ENCODE results near the gene ARSG. TPM values are rescaled to one million over a fixed set of nuclear protein-coding genes. Genes with fewer than 3 reads are reported as not detected.

The ARSG gene
- total RNA-seq (10.3 and 15.4 TPM in 2 replicates), polyA plus RNA-seq (5.6 and 9.9 TPM in 2 replicates)

GRCh38 chr17:68290955-68291835 lies at the start of gene ARSG, which contains the start of gene SLC16A6:
TSS of gene ARSG (plus strand) at chr17:68291495. CDS start at chr17:68307494, 15,999 bp downstream.
TSS of gene SLC16A6 (minus strand) at chr17:68291127. CDS start at chr17:68278320, 12,807 bp downstream.
- peak; percentile 58 to 84 for DNase-seq (ENCODE audit: low read depth in 1 of 2, low spot score in 1 of 2)
- H3K27ac ChIP-seq = no peak within 1 kb of the TSS
- H3K27me3 ChIP-seq = peaks cover 61% of the 10 kb centered on the region
- H3K4me3 ChIP-seq = peak within 1 kb of the TSS; percentile 83
- no peaks in the 10 kb centered on the region for H3K4me1 ChIP-seq (ENCODE audit: low read depth)
- H3K9me3 ChIP-seq (ENCODE audit: low read depth) = no peaks in the 10 kb centered on the region
- TF ChIP-seq, protein P1, sequence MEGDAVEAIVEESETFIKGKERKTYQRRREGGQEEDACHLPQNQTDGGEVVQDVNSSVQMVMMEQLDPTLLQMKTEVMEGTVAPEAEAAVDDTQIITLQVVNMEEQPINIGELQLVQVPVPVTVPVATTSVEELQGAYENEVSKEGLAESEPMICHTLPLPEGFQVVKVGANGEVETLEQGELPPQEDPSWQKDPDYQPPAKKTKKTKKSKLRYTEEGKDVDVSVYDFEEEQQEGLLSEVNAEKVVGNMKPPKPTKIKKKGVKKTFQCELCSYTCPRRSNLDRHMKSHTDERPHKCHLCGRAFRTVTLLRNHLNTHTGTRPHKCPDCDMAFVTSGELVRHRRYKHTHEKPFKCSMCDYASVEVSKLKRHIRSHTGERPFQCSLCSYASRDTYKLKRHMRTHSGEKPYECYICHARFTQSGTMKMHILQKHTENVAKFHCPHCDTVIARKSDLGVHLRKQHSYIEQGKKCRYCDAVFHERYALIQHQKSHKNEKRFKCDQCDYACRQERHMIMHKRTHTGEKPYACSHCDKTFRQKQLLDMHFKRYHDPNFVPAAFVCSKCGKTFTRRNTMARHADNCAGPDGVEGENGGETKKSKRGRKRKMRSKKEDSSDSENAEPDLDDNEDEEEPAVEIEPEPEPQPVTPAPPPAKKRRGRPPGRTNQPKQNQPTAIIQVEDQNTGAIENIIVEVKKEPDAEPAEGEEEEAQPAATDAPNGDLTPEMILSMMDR (IDR thresholded peaks at IDR 0.05; ENCODE audit: low read depth, low read length) = no peak
- no peaks in the 10 kb centered on the region for H3K36me3 ChIP-seq

DNA sequence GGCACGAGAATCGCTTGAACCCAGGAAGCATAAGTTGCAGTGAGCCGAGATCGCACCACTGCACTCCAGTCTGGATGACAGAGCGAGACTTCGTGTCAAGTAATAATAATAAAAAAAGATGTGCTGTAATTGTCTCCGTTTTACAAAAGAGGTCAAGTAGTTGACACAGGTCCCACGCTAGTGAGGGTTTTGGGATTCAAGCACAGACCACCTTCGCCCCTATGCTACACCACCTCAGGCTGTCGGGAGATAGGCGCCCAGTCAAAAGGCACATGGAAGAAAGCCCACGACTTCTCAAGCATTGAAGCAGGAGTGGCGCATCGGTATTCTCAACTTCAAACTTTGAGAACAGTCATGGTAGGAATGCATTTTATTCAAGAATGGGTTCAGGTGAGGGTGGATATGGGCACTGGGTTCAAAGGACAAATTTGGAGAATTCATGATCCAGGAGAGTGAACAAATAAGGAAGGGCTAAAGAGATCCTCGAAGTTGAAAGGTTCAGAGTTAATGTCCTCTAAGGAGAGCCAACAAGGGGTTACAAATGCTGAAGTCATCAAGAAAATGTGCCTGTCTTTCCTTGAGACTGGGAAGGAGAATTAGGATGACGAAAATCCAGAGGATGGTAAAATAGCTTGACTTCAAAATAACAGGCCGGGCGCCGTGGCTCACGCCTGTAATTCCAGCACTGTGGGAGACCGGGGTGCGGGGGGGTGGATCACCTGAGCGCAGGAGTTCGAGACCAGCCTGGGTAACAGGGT lies 44.8 kb upstream of the ARSG start:
- TF ChIP-seq, protein P1 (IDR thresholded peaks at IDR 0.05; ENCODE audit: low read depth, low read length) = no peak
- Histone ChIP-seq H3K9me3 (ENCODE audit: low read depth) (no peaks in the 10 kb centered on the region), H3K36me3 (peaks cover 8% of the 10 kb centered on the region), H3K4me1 (ENCODE audit: low read depth) (peaks cover 4% of the 10 kb centered on the region), H3K4me3 (peak overlapping the region; percentile 89), H3K27ac (no peak overlapping the region), H3K27me3 (no peaks in the 10 kb centered on the region)
- DNase-seq (ENCODE audit: low read depth in 1 of 2, low spot score in 1 of 2) = no peak

DNA sequence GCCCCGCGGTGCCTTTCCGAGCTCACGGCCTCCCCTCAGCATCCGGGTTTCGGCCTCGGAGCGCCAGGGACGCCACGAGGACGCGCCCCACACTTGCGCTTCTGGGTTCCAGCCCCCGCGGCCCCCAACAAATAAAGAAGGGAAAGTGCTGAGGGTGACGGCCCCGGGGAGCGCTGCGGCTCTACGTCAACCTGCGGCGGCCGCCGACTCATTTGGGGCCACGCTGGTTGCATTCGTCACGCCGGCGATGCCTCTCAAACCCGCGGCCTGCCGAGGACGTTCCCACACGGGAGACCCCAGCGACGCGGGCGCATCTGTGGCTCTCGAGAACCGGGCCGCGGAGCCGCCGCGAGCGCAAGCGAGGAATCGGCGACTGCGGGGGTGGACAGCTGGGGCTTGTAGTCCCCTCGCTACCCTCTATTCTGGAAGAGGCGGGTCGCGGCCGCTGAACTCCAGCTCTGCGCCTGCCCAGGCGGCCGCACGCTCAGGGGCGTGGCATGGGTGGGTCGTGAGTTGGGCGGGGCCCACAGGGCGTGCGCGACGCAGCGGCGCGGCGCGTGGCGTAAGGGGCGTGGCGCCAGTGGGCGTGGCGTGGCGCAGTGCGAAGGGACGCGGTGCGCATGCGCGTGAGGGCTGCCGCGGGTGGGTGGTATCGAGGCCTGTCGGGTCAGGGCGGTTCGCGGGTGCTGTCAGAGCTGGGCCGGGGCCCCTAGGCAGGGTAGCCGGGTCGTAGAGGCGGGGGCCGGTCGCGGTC lies 43.7 kb upstream of the ARSG start, which contains the start of gene AMZ2:
Gene AMZ2 (plus strand): TSS at position 599 of the 754 bp plus-strand sequence. CDS start 2,145 bp downstream, outside the sequence.
- peak within 1 kb of the TSS; percentile 89 for H3K4me3 ChIP-seq
- peaks cover 8% of the 10 kb centered on the region for H3K36me3 ChIP-seq
- peak; percentile 97 for DNase-seq (ENCODE audit: low read depth in 1 of 2, low spot score in 1 of 2)
- TF ChIP-seq, protein P1 (IDR thresholded peaks at IDR 0.05; ENCODE audit: low read depth, low read length) = no peak
- peaks cover 4% of the 10 kb centered on the region for H3K4me1 ChIP-seq (ENCODE audit: low read depth)
- H3K27ac ChIP-seq = peak within 1 kb of the TSS; percentile 93
- H3K27me3 ChIP-seq = no peaks in the 10 kb centered on the region
- no peaks in the 10 kb centered on the region for H3K9me3 ChIP-seq (ENCODE audit: low read depth)

DNA sequence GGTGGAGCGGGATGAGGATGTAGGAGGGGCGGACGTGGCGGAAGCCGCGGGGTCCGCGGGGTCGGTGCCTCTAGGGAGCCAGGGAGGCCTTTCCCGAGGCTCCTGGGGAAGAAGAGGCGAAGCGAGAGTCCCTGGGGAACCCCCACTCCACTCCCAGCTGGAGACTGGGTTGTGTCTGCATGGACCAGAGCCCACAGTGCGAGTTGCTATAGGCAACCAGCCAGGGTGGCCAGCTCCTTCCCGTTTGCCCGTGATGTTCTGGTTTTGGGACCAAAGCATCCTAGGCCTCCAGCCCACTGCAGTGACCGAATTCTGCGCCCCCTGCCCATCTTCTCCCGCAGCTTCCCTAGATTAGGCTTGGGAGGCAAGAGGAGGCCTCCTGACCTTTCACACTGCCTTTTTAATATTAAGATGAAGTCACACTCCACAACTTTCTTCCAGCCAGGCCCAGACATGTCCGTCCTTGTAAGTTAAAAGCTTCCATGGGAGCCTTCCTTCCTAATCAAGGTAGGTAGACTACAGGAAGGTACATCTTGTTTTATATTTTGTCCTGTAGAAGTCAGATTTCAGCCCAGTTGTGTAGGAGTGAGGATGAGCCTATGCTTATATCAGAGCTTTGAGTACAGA lies 43.0 kb upstream of the ARSG start:
- no peaks in the 10 kb centered on the region for H3K27me3 ChIP-seq
- TF ChIP-seq, protein P1 (IDR thresholded peaks at IDR 0.05; ENCODE audit: low read depth, low read length) = no peak
- H3K36me3 ChIP-seq = peaks cover 8% of the 10 kb centered on the region
- no peaks in the 10 kb centered on the region for H3K9me3 ChIP-seq (ENCODE audit: low read depth)
- H3K4me1 ChIP-seq (ENCODE audit: low read depth) = peaks cover 4% of the 10 kb centered on the region
- peak in 1 of 2 donors; percentile 73 for DNase-seq (ENCODE audit: low read depth in 1 of 2, low spot score in 1 of 2)
- peak overlapping the region; percentile 89 for H3K4me3 ChIP-seq
- peak overlapping the region; percentile 54 for H3K27ac ChIP-seq
